Fibroblast of skin of right quadriceps (primary cell): ENCODE results near the gene TTLL7.
"Not testable (repeated sequence)": the region's sequence is repeated elsewhere in the genome, so short reads cannot be mapped to it uniquely, and the experiment has no call there.

Experiments used
- DNase-seq: peaks from one replicate; pipeline ENCODE4 v3.0.0-alpha.2; 2013

Gene TTLL7

DNA sequence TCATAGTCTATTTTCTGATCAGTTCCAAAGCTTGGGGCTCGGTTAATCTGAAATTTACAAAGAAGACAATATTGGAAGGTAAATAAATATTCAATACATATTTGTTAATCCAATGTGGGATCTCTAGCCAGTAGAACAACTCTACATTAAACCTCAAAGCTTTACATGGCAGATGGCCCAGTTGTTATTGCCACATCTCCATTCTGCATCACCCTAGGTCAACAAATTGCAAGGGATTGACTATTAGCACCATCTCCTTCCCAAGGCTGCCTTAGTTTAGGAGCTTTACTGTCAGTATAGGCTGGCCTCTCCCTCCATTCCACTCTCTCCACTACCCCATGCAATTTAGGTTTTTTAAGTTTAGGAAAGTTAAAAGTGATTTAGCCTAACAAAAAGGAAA, 69.7 kb downstream of the TTLL7 start:
- peak; percentile 45 for DNase-seq

- no peak for DNase-seq
Observed at GRCh38 chr1:83928396-83928795, 70.5 kb downstream of the TTLL7 start.

DNA sequence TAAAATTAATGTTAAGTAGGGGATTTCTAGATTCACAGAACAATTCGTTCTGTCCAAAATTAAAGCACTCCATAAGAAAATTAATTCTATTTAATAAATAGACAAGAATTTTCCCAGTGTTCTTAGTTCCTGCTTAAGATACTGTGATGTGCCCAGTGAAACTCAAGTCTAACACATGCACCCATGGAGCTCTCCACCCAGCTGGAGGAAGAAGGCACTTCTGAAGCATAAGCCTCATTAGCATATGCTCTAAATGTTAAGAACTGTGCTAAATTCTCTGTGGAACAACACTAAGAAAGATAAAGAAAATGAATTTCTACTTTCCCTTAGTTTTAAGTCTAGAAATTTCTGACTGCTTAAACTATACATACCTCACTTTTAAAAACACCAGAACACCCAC, 71.2 kb downstream of the TTLL7 start:
- DNase-seq, result no peak

DNA sequence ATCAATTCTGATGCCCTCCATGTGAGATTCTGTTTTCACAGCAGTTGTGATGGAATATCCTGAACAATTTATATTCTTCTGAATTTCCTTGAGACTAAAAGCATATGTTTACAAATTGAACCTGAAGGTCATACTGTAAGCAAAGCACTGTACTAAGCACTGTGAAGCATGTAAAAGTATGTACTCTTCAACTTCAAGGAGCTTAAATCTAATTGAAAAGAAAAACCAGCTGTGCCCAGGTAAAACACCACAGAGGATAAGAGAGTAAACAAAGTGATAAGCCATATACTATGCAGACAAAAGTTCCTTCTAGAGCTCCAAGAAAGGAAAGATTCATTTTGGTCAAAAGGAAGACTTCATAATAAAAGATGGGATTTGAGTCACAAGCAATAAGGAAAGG, 71.9 kb downstream of the TTLL7 start:
- DNase-seq, result no peak

DNA sequence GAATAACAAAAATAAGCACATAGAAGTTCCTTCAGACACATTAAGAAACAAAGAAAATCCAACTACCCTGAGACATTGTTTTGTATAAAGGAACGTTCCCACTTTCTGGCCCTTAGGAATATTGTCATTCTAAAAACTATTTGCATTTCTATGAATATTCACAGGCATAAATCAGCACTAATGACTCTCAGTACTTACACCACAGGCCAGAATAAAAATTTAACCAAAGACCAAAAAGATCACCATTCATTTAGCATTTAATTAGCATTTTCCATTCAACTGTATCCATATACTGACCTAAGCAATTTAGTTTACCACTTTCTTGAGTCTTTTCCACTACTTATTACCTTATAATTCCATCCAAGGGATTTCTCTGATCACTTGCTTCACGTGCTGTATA, 75.4 kb downstream of the TTLL7 start:
- DNase-seq, result no peak

DNA sequence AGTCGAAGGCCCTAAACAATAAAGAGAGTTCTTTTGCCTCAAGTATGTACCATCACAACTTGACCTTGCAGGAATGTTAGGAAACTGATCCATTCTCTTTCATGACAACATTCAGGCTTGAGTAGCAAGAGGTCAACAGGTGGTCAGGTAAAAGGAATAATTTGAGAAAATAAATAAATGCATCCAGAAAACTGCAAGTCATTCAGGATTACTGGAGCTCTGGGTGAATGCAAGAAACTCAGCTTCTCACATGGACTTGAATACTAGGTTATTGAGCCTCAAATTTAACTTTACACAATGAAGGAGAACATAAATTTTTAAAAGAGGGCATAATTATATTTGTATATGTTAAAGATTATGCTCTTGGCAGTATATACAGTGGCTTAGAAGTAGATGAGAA, 76.5 kb downstream of the TTLL7 start:
- DNase-seq, result no peak

DNA sequence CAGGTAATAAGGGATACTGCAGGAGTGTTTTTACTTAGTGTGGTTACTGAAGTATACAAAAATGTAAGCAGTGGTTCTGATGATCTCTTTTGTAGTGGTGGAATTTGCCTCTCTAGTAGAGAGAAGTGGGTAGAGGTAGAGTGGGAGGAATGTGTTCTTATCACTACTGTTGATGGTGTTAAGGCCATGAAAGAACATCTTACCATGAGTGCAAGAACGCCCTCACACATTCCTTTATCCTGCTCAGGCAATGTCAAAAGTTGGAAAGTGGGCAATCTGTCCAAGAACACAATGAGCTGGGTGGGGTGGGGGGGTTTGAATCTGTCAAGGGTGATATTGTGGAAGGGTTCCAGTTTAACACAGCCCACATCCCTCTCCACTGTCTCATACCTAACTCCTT, 78.6 kb downstream of the TTLL7 start:
- DNase-seq, result no peak

- DNase-seq, result no peak
Observed at GRCh38 chr1:83919872-83920271, 79.1 kb downstream of the TTLL7 start.

GRCh38 chr1:83918688-83919285, 80.1 kb downstream of the TTLL7 start:
- DNase-seq, result no peak

DNA sequence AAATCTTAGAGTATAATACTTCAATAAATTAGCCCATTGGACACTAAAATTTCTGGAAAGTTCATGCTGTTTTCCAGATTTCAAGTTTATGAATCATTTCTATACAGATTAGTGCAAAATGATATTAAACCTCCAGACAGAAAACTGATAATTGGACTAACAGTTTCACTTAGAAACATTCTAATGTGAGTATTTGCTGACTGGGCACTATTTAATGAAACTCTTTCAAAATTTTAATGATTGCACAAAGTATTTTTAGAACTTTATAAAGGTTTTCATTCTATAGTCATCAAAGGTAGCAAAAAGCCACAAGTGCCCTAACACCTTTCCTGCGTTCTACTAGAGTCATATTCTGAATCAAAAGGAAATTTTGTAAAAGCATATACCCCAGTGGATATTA, 81.0 kb downstream of the TTLL7 start:
- DNase-seq, result no peak

DNA sequence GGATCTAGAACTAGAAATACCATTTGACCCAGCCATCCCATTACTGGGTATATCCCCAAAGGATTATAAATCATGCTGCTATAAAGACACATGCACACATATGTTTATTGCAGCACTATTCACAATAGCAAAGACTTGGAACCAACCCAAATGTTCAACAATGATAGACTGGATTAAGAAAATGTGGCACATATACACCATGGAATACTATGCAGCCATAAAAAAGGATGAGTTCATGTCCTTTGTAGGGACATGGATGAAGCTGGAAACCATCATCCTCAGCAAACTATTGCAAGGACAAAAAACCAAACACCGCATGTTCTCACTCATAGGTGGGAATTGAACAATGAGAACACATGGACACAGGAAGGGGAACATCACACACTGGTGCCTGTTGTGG, 82.8 kb downstream of the TTLL7 start:
- not testable (repeated sequence) for DNase-seq

GRCh38 chr1:83912876-83913275, 86.1 kb downstream of the TTLL7 start:
- no peak for DNase-seq

GRCh38 chr1:83910461-83910860, 88.5 kb downstream of the TTLL7 start:
- DNase-seq, result peak; percentile 17

DNA sequence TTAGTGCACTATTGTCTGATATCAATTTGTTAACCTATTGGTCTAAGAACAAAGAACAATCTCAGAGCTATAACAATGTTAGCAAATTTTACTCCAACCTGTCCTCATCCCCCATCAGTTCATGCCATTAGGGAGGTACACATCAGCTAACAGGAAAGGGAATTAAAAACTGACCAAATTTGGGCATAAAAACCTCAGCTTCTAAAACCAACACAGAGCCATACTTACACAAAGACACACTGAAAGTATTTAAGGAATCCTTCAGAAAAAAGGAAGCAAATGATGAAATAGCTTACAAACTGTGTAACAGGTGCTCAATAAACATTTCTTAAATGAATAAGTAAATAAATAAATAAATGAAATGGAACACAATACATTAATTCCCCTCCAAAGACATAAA, 89.2 kb downstream of the TTLL7 start:
- DNase-seq, result peak; percentile 22

- DNase-seq, result peak; percentile 14
Observed at GRCh38 chr1:83905315-83905907, 93.5 kb downstream of the TTLL7 start.

DNA sequence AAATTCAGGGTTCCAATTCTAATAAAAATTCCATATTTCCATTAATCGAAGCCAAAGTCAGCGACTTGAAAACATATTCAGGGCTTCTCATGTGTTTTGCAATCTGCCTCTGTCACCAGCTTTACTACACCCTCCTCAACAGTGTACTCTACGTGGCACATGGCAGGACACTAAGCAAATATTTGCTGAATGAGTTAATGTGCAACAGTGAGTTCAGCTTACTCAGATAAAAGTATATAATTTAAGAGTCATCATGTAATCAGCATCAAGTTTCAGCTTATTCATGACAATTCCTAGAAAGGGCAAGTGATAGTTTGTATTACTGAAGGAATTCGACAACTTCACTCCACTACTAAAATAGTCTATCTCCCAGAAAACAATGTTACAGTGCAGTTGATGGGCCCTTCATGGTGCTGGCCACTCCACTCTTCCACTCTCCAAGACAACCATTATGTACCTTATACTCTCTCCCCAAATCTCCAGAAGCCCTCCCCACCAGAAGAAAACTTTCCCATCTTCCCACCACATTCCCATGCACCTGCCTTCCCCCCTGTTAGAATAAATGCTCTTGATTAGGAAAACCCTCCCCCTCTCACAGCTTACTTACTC, 97.3 kb downstream of the TTLL7 start:
- DNase-seq, result peak; percentile 91

GRCh38 chr1:83900524-83900923, 98.4 kb downstream of the TTLL7 start:
- peak; percentile 85 for DNase-seq

GRCh38 chr1:83897516-83897915, 101.4 kb downstream of the TTLL7 start:
- no peak for DNase-seq

- no peak for DNase-seq
Observed at GRCh38 chr1:83896299-83896698, 102.6 kb downstream of the TTLL7 start.

- peak; percentile 37 for DNase-seq
Observed at GRCh38 chr1:83889707-83890106, 109.2 kb downstream of the TTLL7 start.

DNA sequence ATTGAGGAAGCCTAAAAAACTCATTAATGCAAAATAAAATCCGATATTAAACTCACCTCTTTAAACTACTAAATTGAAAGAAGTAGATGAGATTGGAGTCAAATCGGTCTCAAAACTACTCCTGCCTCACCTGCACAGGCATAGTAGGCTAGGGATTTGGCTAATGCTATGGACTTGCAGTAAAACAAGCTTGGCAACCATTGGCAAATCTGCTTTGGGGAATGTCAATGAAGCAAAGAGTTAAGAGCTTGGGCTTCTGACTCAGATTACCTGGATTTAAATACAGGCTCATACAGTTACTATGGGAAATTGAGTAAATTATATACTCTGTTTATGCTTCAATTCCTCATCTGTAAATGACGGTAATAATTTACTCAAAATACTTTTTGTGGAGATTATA, 111.4 kb downstream of the TTLL7 start:
- DNase-seq, result no peak

- DNase-seq, result no peak
Observed at GRCh38 chr1:83883979-83884378, 115.0 kb downstream of the TTLL7 start.

DNA sequence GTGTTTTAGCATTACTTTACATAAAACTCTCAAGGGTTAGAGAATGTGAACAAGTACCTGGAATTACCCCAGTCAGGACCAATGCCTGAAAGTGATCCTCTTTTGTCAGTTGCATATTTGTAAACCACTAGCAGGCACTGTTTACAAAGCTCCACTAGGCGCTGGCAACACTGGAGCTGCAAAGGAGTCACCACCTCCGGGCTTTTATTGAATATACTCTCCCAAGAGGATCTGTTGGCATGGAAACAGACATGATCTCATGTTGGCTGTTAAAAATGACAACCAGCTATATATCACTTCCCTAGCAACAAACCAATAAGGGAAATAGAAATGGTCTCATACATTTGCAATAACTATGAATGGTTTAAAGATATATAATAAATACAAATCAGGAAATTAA, 116.0 kb downstream of the TTLL7 start:
- DNase-seq, result peak; percentile 81

DNA sequence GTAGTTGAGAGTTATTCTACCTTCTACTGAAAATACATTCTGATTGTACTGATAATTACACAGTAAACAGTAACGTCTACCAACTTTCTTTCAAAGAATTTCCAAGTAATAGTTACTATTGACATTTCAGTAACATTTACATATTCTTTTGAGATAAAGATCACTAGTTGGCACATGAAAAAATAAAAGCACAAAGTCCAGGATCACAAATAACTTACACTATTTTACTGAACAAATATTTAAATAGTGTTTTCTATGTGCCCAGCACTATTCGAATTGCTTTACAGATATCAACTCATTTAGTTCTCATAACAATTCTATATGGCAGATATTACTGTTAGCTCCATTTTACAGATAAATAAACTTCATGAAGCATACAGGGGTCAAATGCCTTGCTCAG, 126.4 kb downstream of the TTLL7 start:
- DNase-seq, result no peak

DNA sequence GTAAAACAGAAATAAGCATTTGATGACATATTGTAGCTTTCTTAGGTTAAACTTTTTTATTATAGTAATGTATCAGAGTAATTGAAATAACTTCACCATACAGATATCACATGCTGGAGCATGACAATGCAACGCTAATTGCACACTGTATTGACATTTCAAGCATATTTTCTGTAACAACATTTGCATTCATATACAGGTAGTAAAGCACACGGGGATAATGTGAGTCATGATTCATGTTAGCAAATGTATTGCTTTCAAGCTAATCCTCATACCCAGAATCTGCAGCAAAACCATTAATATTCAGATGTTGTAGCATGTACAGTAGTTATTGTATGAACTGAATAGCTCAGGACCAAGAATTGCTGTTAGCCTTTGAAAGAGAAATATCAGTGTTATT, 133.9 kb downstream of the TTLL7 start:
- DNase-seq, result no peak
